ENCODE results near the gene MIER2.

Gene MIER2

DNA sequence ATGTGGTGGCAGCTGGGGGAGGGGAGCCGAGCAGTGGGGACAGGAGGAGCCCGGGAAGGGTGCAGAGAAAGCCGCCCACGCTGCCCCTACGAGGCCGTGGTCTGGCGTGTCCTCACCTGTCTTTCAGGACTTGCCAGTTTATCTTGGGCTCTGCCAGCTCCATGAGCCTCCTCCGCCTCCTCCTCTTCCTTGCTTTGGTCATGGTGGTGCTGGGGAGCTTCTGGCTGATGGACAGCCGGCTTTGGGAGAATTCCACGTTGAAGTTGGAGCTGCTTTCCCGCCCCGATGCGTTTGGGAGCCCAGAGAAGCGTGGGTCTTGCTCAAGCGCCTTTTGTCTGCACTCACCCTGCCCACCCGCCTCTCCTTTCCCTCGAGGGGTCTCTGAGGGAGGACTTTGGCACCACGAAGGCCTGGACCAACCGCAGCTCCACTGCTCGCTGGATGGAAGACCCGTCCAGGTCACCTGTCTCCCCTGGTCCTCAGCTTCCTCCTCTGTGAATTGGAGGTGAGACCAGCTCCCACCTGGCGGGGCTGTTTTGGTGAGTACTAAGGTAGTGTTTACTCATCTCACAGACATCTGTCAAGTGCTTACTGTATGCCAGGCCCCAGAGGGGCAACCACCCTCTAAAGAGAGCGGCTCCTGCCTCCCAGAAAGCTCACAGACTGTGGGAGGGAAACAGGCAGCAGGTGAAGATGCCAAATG is 29.7 kb upstream of the MIER2 start:
- TF ChIP-seq, protein P1, sequence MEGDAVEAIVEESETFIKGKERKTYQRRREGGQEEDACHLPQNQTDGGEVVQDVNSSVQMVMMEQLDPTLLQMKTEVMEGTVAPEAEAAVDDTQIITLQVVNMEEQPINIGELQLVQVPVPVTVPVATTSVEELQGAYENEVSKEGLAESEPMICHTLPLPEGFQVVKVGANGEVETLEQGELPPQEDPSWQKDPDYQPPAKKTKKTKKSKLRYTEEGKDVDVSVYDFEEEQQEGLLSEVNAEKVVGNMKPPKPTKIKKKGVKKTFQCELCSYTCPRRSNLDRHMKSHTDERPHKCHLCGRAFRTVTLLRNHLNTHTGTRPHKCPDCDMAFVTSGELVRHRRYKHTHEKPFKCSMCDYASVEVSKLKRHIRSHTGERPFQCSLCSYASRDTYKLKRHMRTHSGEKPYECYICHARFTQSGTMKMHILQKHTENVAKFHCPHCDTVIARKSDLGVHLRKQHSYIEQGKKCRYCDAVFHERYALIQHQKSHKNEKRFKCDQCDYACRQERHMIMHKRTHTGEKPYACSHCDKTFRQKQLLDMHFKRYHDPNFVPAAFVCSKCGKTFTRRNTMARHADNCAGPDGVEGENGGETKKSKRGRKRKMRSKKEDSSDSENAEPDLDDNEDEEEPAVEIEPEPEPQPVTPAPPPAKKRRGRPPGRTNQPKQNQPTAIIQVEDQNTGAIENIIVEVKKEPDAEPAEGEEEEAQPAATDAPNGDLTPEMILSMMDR (IDR thresholded peaks at IDR 0.05): no peak
- no peaks in the 10 kb centered on the region for H3K9me3 ChIP-seq
- no peak overlapping the region for H3K4me3 ChIP-seq
- intact Hi-C loops (cut with DNase I; ENCODE audit: low total_unique reads): no loop called here
- H3K36me3 ChIP-seq: no peaks in the 10 kb centered on the region
- H3K4me1 ChIP-seq: no peaks in the 10 kb centered on the region
- DNase-seq: no peak
- H3K27me3 ChIP-seq: peaks cover 0 to 40% of the 10 kb centered on the region in 2 donors
- no peak overlapping the region for H3K27ac ChIP-seq

DNA sequence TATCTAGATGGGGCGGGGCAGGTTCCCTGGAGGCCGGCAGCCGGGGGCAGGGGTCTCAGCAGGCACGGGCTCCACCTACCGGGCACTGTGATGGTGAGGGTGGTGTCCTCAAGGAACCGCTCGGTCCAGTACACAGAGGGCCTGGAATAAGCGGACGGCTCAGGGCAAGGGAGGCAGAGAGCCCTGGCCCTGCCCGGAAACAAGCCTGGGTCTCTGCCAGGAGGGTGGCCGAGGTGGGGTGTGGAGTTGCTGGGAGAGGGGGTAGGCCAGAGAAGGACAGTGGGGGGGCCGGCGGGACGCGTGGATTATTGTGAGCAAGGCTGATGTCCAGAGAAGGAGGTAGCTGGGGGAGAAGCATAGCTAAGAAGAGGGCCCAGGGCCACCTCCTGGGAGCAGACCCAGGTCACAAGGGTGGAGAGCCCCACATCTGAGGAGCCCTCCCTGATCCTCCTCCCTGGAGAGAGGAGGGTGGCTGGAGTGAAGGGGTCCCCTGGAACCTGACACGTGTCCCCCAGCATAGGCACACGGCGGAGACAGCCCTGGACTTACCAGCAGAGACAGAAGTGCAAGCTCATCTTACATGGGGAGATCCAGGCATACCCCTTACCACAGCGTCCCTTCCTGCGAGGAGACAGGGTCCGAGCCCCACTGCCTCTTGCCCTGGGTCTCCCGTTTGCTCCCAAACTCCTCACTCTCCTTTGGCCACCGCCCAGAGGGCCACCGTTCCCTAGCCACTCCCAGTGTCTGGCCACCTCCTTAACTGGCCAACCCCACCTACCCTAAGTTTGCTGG is 29.0 kb upstream of the MIER2 start:
- H3K4me3 ChIP-seq: no peak overlapping the region
- H3K4me1 ChIP-seq: no peaks in the 10 kb centered on the region
- H3K27ac ChIP-seq: no peak overlapping the region
- peaks cover 0 to 42% of the 10 kb centered on the region in 2 donors for H3K27me3 ChIP-seq
- intact Hi-C loops (cut with DNase I; ENCODE audit: low total_unique reads): no loop called here
- no peaks in the 10 kb centered on the region for H3K9me3 ChIP-seq
- no peak for DNase-seq
- TF ChIP-seq, protein P1 (IDR thresholded peaks at IDR 0.05): no peak
- no peaks in the 10 kb centered on the region for H3K36me3 ChIP-seq

DNA sequence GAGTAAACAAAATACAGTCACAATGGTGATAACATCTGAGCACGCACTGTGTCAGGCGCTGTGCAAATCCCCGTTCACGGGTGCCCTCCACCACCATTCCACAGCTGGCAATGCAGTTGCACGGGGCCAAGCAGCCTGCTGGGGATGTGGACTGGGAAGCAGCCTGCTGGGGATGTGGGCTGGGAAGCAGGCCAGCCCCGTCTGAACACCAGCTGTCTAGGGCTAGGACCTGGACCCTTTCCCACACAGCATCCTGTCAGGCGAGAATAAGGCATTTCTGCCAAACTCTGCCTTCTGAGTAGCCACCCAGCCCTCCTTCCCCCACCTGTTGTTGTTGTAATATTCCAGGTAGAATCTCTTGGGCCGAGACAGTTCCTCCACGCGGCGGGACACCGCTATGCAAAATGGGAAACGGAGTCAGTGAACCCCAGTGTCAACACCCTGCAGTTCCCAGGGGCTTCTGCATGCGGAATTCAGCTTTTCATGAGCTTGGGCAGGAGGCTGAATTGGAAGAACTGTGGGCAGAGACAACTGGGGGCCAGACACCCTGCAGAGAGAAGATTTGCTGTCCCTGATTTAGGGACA is 27.8 kb upstream of the MIER2 start:
- no peak overlapping the region for H3K27ac ChIP-seq
- no peaks in the 10 kb centered on the region for H3K4me1 ChIP-seq
- intact Hi-C loops (cut with DNase I; ENCODE audit: low total_unique reads): no loop called here
- H3K9me3 ChIP-seq: no peaks in the 10 kb centered on the region
- peaks cover 0 to 53% of the 10 kb centered on the region in 2 donors for H3K27me3 ChIP-seq
- H3K4me3 ChIP-seq: no peak overlapping the region
- no peak for DNase-seq
- TF ChIP-seq, protein P1 (IDR thresholded peaks at IDR 0.05): no peak
- no peaks in the 10 kb centered on the region for H3K36me3 ChIP-seq

DNA sequence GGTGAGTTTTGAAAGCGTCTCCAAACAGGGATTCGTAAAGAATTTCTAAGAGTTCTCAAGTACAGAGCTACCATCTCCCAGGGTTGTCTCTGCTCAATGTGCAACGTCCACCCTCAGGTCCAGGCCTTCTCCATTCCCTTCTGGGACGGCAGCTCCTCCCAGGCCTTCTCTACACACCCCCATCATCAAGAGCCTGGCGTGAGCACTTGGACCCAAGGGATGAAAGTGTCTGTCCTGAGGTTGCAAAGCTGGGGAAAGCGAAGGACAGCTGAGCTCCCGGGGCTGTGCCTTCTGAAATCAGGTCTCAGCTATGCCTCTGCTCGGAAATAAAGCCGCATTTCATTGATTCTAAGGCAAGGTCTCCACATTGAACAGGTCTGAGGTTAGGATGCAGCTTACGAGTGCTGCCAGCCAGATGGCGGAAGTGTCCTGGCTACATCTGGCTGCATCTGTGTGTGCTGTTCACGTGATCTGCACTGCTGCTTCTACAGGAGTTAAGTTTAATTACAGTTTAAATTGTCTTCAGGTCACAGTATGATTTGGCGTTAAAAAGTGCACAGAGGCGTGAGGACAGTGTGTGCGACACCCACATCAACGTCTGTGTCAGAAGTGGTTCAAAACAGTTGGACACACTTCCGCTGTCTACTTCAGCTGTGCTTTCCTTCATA is 27.0 kb upstream of the MIER2 start:
- Histone ChIP-seq H3K4me1 (no peaks in the 10 kb centered on the region), H3K4me3 (no peak overlapping the region), H3K9me3 (no peaks in the 10 kb centered on the region), H3K27me3 (peaks cover 0 to 60% of the 10 kb centered on the region in 2 donors), H3K27ac (no peak overlapping the region), H3K36me3 (no peaks in the 10 kb centered on the region)
- TF ChIP-seq, protein P1 (IDR thresholded peaks at IDR 0.05): no peak
- intact Hi-C loops (cut with DNase I; ENCODE audit: low total_unique reads): no loop called here
- DNase-seq: no peak

DNA sequence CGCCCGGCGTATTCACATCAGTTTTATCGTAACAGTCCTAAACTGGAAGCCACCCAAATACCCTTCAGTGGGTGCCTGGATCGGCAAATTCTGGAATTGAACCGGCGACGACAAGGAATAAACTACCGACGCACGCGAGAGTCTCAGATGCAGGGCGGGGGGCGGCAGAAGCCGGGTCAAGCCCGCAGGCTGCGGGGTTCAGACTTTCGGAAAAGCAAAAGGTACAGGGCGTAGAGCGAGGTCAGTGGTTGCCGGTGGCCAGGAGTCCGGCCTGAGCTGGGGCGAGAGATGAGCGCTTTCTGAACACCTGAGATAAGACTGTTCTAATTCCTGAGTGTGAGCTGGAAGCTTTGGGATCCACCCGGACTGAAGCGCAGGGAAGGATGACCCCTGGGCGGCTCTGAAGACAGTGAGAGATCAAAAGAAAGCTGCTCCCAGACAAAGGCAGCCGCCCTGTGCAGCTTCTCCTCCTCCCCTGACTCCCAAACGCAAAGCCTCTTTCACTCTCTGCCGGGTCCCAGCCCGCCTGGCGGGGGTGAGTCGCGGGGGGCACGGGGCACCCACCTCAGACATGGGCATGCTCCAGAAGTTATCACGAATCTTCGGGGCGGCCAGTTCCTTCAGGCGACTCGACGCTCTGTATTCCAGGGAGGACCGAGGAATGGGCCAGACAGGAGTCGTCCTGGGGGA is 26.2 kb upstream of the MIER2 start:
- Histone ChIP-seq H3K9me3 (no peaks in the 10 kb centered on the region), H3K27me3 (peaks cover 0 to 64% of the 10 kb centered on the region in 2 donors), H3K4me1 (no peaks in the 10 kb centered on the region), H3K4me3 (no peak overlapping the region), H3K36me3 (no peaks in the 10 kb centered on the region), H3K27ac (no peak overlapping the region)
- intact Hi-C loops (cut with DNase I; ENCODE audit: low total_unique reads): no loop called here
- TF ChIP-seq, protein P1 (IDR thresholded peaks at IDR 0.05): no peak
- no peak for DNase-seq
